Liver (tissue), 3 donors: ENCODE measurements around the gene KRT34.
"Not testable (repeated sequence)": the region's sequence is repeated elsewhere in the genome, so short reads cannot be mapped to it uniquely, and the experiment has no call there.

Experiments
- GABPA ChIP-seq, 2 donors: IDR thresholded peaks in 1 of 2; conservative IDR thresholded peaks in 1 of 2; 2 replicates each; pipeline ENCODE4 v1.6.1; 2016; ENCODE audit warnings: antibody characterized with exemption in 2 of 2, mild to moderate bottlenecking in 1 of 2, moderate library complexity in 1 of 2
- JUND ChIP-seq, 2 donors: IDR thresholded peaks; 2 replicates each; pipeline ENCODE4 v1.6.1; 2016; ENCODE audit warnings: antibody characterized with exemption in 2 of 2
- YY1 ChIP-seq: IDR thresholded peaks from 2 replicates; pipeline ENCODE4 v1.6.1; 2016; ENCODE audit warnings: antibody characterized with exemption, mild to moderate bottlenecking
- TF ChIP-seq, protein P1 (sequence below): fragments of 150-350 bp; IDR thresholded peaks from 2 replicates; pipeline ENCODE4 v1.5.1; 2017; ENCODE audit warnings: improper control_type of control experiment, low read depth, low read length; ENCODE audit not compliant: missing input control
- TF ChIP-seq, protein P2 (sequence below): IDR thresholded peaks from 2 replicates; pipeline ENCODE4 v1.6.1; 2016; ENCODE audit warnings: antibody characterized with exemption, mild to moderate bottlenecking
- TF ChIP-seq, protein P3 (sequence below): IDR thresholded peaks from 2 replicates; pipeline ENCODE4 v1.6.1; 2016; ENCODE audit warnings: antibody characterized with exemption
- TF ChIP-seq, protein P4 (sequence below): IDR thresholded peaks from 2 replicates; pipeline ENCODE4 v1.6.1; 2016; ENCODE audit warnings: antibody characterized with exemption
- donor health status: healthy.
- donor health status: healthy.

DNA sequence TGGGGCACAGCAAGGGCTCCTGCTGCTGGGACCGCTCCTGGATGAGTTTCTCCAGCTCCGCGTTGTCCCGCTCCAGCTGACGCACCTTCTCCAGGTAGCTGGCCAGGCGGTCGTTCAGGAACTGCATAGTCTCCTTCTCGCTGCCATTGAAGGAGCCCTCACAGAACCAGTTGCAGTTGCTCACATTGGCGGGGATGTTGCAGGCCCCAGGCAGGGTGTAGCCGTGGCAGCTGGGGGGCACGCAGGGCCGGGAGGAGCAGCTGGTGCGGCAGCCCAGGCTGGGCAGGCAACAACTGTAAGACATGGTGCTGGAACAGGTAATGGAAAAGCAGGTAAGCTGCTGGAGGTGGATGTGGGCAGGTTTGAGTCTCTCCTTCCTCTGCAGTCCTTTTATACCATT is at the start of gene KRT34:
- TF ChIP-seq, protein P1, sequence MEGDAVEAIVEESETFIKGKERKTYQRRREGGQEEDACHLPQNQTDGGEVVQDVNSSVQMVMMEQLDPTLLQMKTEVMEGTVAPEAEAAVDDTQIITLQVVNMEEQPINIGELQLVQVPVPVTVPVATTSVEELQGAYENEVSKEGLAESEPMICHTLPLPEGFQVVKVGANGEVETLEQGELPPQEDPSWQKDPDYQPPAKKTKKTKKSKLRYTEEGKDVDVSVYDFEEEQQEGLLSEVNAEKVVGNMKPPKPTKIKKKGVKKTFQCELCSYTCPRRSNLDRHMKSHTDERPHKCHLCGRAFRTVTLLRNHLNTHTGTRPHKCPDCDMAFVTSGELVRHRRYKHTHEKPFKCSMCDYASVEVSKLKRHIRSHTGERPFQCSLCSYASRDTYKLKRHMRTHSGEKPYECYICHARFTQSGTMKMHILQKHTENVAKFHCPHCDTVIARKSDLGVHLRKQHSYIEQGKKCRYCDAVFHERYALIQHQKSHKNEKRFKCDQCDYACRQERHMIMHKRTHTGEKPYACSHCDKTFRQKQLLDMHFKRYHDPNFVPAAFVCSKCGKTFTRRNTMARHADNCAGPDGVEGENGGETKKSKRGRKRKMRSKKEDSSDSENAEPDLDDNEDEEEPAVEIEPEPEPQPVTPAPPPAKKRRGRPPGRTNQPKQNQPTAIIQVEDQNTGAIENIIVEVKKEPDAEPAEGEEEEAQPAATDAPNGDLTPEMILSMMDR = not testable (repeated sequence)
- TF ChIP-seq YY1; JUND (IDR thresholded peaks at IDR 0.05); GABPA (IDR thresholded peaks at IDR 0.05 in 1 of 2, conservative IDR thresholded peaks at IDR 0.05 in 1 of 2): not testable (repeated sequence)
- TF ChIP-seq, protein P2, sequence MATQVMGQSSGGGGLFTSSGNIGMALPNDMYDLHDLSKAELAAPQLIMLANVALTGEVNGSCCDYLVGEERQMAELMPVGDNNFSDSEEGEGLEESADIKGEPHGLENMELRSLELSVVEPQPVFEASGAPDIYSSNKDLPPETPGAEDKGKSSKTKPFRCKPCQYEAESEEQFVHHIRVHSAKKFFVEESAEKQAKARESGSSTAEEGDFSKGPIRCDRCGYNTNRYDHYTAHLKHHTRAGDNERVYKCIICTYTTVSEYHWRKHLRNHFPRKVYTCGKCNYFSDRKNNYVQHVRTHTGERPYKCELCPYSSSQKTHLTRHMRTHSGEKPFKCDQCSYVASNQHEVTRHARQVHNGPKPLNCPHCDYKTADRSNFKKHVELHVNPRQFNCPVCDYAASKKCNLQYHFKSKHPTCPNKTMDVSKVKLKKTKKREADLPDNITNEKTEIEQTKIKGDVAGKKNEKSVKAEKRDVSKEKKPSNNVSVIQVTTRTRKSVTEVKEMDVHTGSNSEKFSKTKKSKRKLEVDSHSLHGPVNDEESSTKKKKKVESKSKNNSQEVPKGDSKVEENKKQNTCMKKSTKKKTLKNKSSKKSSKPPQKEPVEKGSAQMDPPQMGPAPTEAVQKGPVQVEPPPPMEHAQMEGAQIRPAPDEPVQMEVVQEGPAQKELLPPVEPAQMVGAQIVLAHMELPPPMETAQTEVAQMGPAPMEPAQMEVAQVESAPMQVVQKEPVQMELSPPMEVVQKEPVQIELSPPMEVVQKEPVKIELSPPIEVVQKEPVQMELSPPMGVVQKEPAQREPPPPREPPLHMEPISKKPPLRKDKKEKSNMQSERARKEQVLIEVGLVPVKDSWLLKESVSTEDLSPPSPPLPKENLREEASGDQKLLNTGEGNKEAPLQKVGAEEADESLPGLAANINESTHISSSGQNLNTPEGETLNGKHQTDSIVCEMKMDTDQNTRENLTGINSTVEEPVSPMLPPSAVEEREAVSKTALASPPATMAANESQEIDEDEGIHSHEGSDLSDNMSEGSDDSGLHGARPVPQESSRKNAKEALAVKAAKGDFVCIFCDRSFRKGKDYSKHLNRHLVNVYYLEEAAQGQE = not testable (repeated sequence)
- TF ChIP-seq, protein P3, sequence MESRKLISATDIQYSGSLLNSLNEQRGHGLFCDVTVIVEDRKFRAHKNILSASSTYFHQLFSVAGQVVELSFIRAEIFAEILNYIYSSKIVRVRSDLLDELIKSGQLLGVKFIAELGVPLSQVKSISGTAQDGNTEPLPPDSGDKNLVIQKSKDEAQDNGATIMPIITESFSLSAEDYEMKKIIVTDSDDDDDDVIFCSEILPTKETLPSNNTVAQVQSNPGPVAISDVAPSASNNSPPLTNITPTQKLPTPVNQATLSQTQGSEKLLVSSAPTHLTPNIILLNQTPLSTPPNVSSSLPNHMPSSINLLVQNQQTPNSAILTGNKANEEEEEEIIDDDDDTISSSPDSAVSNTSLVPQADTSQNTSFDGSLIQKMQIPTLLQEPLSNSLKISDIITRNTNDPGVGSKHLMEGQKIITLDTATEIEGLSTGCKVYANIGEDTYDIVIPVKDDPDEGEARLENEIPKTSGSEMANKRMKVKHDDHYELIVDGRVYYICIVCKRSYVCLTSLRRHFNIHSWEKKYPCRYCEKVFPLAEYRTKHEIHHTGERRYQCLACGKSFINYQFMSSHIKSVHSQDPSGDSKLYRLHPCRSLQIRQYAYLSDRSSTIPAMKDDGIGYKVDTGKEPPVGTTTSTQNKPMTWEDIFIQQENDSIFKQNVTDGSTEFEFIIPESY = not testable (repeated sequence)
- TF ChIP-seq, protein P4, sequence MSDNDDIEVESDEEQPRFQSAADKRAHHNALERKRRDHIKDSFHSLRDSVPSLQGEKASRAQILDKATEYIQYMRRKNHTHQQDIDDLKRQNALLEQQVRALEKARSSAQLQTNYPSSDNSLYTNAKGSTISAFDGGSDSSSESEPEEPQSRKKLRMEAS = not testable (repeated sequence)
